Dendritic cell treated with granulocyte-macrophage colony-stimulating factor and Interleukin-4, amounts not matched to agents 40 ng/mL and 50 ng/mL, for 4 days (primary cell): ENCODE measurements around the gene OR10D3.
"Not testable (repeated sequence)": the region's sequence is repeated elsewhere in the genome, so short reads cannot be mapped to it uniquely, and the experiment has no call there.

Source experiments
- H3K27ac Mint-ChIP-seq: one replicate; pipeline ENCODE4 v1.8.0; 2022; ENCODE audit warnings: mild to moderate bottlenecking, mixed read lengths
- H3K27me3 Mint-ChIP-seq: one replicate; pipeline ENCODE4 v1.8.0; 2022; ENCODE audit warnings: mild to moderate bottlenecking, mixed read lengths
- H3K36me3 Mint-ChIP-seq: one replicate; pipeline ENCODE4 v1.8.0; 2022; ENCODE audit warnings: low read depth, mixed read lengths
- H3K4me1 Mint-ChIP-seq: one replicate; pipeline ENCODE4 v1.8.0; 2022; ENCODE audit warnings: low read depth, mixed read lengths
- H3K4me3 Mint-ChIP-seq: one replicate; pipeline ENCODE4 v1.8.0; 2022; ENCODE audit warnings: mild to moderate bottlenecking, moderate library complexity, mixed read lengths
- H3K9me3 Mint-ChIP-seq: one replicate; pipeline ENCODE4 v1.8.0; 2022; ENCODE audit warnings: mixed read lengths
- intact Hi-C: fragments of 100-400 bp; cut with micrococcal nuclease; formaldehyde crosslinking; loops from one replicate; pipeline ENCODE4 v1.15.0; 2022

The OR10D3 gene

GRCh38 chr11:124204008-124204407 lies 20.9 kb downstream of the OR10D3 start:
- no peaks in the 10 kb centered on the region for H3K27me3 Mint-ChIP-seq
- intact Hi-C loops, result no loop called here
- peaks cover 11% of the 10 kb centered on the region for H3K4me1 Mint-ChIP-seq
- H3K9me3 Mint-ChIP-seq, result peaks cover 9% of the 10 kb centered on the region
- no peak overlapping the region for H3K4me3 Mint-ChIP-seq
- H3K36me3 Mint-ChIP-seq, result no peaks in the 10 kb centered on the region
- H3K27ac Mint-ChIP-seq, result no peak overlapping the region

GRCh38 chr11:124207102-124207792 lies 24.1 kb downstream of the OR10D3 start:
- Mint-ChIP-seq H3K27me3 (no peaks in the 10 kb centered on the region), H3K27ac (peak overlapping the region; percentile 69), H3K36me3 (no peaks in the 10 kb centered on the region), H3K9me3 (peaks cover 9% of the 10 kb centered on the region), H3K4me3 (no peak overlapping the region), H3K4me1 (peaks cover 21% of the 10 kb centered on the region)
- intact Hi-C loops, result no loop called here

- H3K27ac Mint-ChIP-seq, result no peak overlapping the region
- H3K27me3 Mint-ChIP-seq, result no peaks in the 10 kb centered on the region
- H3K4me3 Mint-ChIP-seq, result no peak overlapping the region
- peaks cover 9% of the 10 kb centered on the region for H3K9me3 Mint-ChIP-seq
- no peaks in the 10 kb centered on the region for H3K36me3 Mint-ChIP-seq
- intact Hi-C loops, result no loop called here
- H3K4me1 Mint-ChIP-seq, result peaks cover 21% of the 10 kb centered on the region
These were observed 26.7 kb downstream of the OR10D3 start for GRCh38 chr11:124209824-124210357.

- Mint-ChIP-seq H3K4me3 (no peak overlapping the region), H3K9me3 (peaks cover 9% of the 10 kb centered on the region), H3K4me1 (peaks cover 21% of the 10 kb centered on the region), H3K27me3 (no peaks in the 10 kb centered on the region), H3K36me3 (no peaks in the 10 kb centered on the region), H3K27ac (no peak overlapping the region)
- intact Hi-C loops, result no loop called here
These were observed 27.3 kb downstream of the OR10D3 start for GRCh38 chr11:124210421-124210820.

- Mint-ChIP-seq H3K4me1 (peaks cover 21% of the 10 kb centered on the region), H3K27me3 (no peaks in the 10 kb centered on the region), H3K36me3 (no peaks in the 10 kb centered on the region), H3K4me3 (no peak overlapping the region), H3K9me3 (peaks cover 9% of the 10 kb centered on the region), H3K27ac (no peak overlapping the region)
- intact Hi-C loops, result no loop called here
These were observed 28.2 kb downstream of the OR10D3 start for GRCh38 chr11:124211321-124211720.

- H3K4me1 Mint-ChIP-seq, result peaks cover 10% of the 10 kb centered on the region
- H3K27ac Mint-ChIP-seq, result no peak overlapping the region
- H3K4me3 Mint-ChIP-seq, result no peak overlapping the region
- no peaks in the 10 kb centered on the region for H3K36me3 Mint-ChIP-seq
- H3K9me3 Mint-ChIP-seq, result no peaks in the 10 kb centered on the region
- H3K27me3 Mint-ChIP-seq, result no peaks in the 10 kb centered on the region
- intact Hi-C loops, result no loop called here
These were observed 30.9 kb downstream of the OR10D3 start for GRCh38 chr11:124214027-124214426.

GRCh38 chr11:124219126-124219525 lies 36.0 kb downstream of the OR10D3 start:
- Mint-ChIP-seq H3K9me3 (no peaks in the 10 kb centered on the region), H3K4me3 (no peak overlapping the region), H3K36me3 (no peaks in the 10 kb centered on the region), H3K4me1 (no peaks in the 10 kb centered on the region), H3K27me3 (no peaks in the 10 kb centered on the region), H3K27ac (no peak overlapping the region)
- intact Hi-C loops, result no loop called here

- intact Hi-C loops, result no loop called here
- no peak overlapping the region for H3K4me3 Mint-ChIP-seq
These were observed 39.3 kb downstream of the OR10D3 start for GRCh38 chr11:124222407-124222806.

GRCh38 chr11:124224618-124225423 lies 41.7 kb downstream of the OR10D3 start:
- H3K4me3 Mint-ChIP-seq, H3K9me3 Mint-ChIP-seq, H3K27me3 Mint-ChIP-seq, intact Hi-C loops, H3K36me3 Mint-ChIP-seq: not testable (repeated sequence)
- peaks cover 17% of the 10 kb centered on the region for H3K4me1 Mint-ChIP-seq
- H3K27ac Mint-ChIP-seq, result peak overlapping the region; percentile 87

More at GRCh38 chr11:124222407-124222806, 39.3 kb downstream of the OR10D3 start:
- Mint-ChIP-seq H3K4me1 (peaks cover 12% of the 10 kb centered on the region), H3K27ac (no peak overlapping the region), H3K27me3 (no peaks in the 10 kb centered on the region), H3K9me3 (no peaks in the 10 kb centered on the region), H3K36me3 (no peaks in the 10 kb centered on the region)

- H3K27me3 Mint-ChIP-seq, result no peaks in the 10 kb centered on the region
These were observed 42.3 kb downstream of the OR10D3 start for GRCh38 chr11:124225471-124225870.

GRCh38 chr11:124233376-124233775 lies 50.2 kb downstream of the OR10D3 start:
- peaks cover 5% of the 10 kb centered on the region for H3K9me3 Mint-ChIP-seq
- no peak overlapping the region for H3K4me3 Mint-ChIP-seq
- intact Hi-C loops, result no loop called here

More at GRCh38 chr11:124225471-124225870, 42.3 kb downstream of the OR10D3 start:
- intact Hi-C loops, result no loop called here
- Mint-ChIP-seq H3K4me3 (no peak overlapping the region), H3K27ac (peak overlapping the region; percentile 87), H3K36me3 (no peaks in the 10 kb centered on the region), H3K9me3 (no peaks in the 10 kb centered on the region), H3K4me1 (peaks cover 17% of the 10 kb centered on the region)

More at GRCh38 chr11:124233376-124233775, 50.2 kb downstream of the OR10D3 start:
- no peak overlapping the region for H3K27ac Mint-ChIP-seq
- peaks cover 5% of the 10 kb centered on the region for H3K4me1 Mint-ChIP-seq
- no peaks in the 10 kb centered on the region for H3K36me3 Mint-ChIP-seq
- H3K27me3 Mint-ChIP-seq, result no peaks in the 10 kb centered on the region
